Lung (tissue), 12 donors: ENCODE measurements around the gene PCMT1. TPM values are rescaled to one million over a fixed set of nuclear protein-coding genes. Genes with fewer than 3 reads are reported as not detected.

Source experiments
- ATAC-seq: fragments of 200-7000 bp; cut with Tn5 transposase; one replicate; pipeline ENCODE4 v1.9.1; 2020; ENCODE audit warnings: moderate number of reproducible peaks; ENCODE audit not compliant: insufficient read depth, low FRiP score
- DNase-seq, 3 donors: peaks; one replicate each; pipeline ENCODE4 v3.0.0-alpha.2; 2013 to 2017
- H3K27ac ChIP-seq, 2 donors: one replicate each; pipeline ENCODE4 v1.5.1; 2013; ENCODE audit warnings: mild to moderate bottlenecking in 2 of 2, moderate library complexity in 2 of 2, control low read depth in 1 of 2, inconsistent platforms in 1 of 2, low read depth in 1 of 2, low read length in 1 of 2
- H3K27me3 ChIP-seq, 3 donors: one replicate each; pipeline ENCODE4 v1.5.1; 2013; ENCODE audit warnings: low read length in 2 of 3; ENCODE audit not compliant: control insufficient read depth in 3 of 3, insufficient read depth in 3 of 3
- H3K36me3 ChIP-seq, 4 donors: one replicate each; pipeline ENCODE4 v1.5.1; 2013; ENCODE audit warnings: low read length in 4 of 4, mild to moderate bottlenecking in 1 of 4, moderate library complexity in 1 of 4; ENCODE audit not compliant: control insufficient read depth in 4 of 4, insufficient read depth in 4 of 4
- H3K4me1 ChIP-seq, 5 donors: one replicate each; pipeline ENCODE4 v1.5.1; 2013; ENCODE audit warnings: low read length in 5 of 5, mild to moderate bottlenecking in 2 of 5, moderate library complexity in 1 of 5; ENCODE audit not compliant: control insufficient read depth in 5 of 5, insufficient read depth in 5 of 5
- H3K4me3 ChIP-seq: one replicate; pipeline ENCODE4 v1.5.1; 2013; ENCODE audit warnings: mild to moderate bottlenecking, control low read depth, moderate library complexity
- H3K9ac ChIP-seq, 2 donors: one replicate each; pipeline ENCODE4 v1.5.1; 2013; ENCODE audit warnings: low read length in 2 of 2, control low read depth in 1 of 2; ENCODE audit not compliant: insufficient read depth in 1 of 2
- H3K9me3 ChIP-seq, 4 donors: one replicate each; pipeline ENCODE4 v1.5.1; 2013; ENCODE audit warnings: low read length in 3 of 4, mild to moderate bottlenecking in 1 of 4, moderate library complexity in 1 of 4; ENCODE audit not compliant: control insufficient read depth in 4 of 4, insufficient read depth in 3 of 4
- CTCF ChIP-seq: IDR thresholded peaks from 2 replicates; pipeline ENCODE4 v1.5.1; 2012; ENCODE audit warnings: mild to moderate bottlenecking; ENCODE audit errors: control extremely low read depth, extremely low read depth
- WGBS, 2 donors: extraction: QIAGEN DNeasy Blood & Tissue Kit; methylation state at CpG; one replicate each; pipeline ENCODE4 v1.1.7; 2013; 5-methylcytosine and 5-hydroxymethylcytosine counted together
- polyA plus RNA-seq, 2 donors: library from polyadenylated mRNA; stranded (reverse); fragments of 200-250 nt; gene quantifications; one replicate each; pipeline ENCODE4 v1.2.1, GENCODE V29; 2013
- total RNA-seq, 2 donors: library from RNA; depleted of rRNA in 1 of 2; stranded (reverse); fragments of >200 nt in 1 of 2; gene quantifications; one replicate each; pipeline ENCODE4 v1.2.1, GENCODE V29; 2014 to 2021
- donor health status: control.
- donor health status: control.
- donor health status: Bipolar disorder and iron deficiency.
- donor health status: healthy.
- donor health status: DM: yes; HTN: yes; CAD: no.

PCMT1 gene
- total and polyA plus RNA-seq, 4 donors, result 32.6 to 91.2 (median 61.1) TPM

GRCh38 chr6:149717588-149718458 is 31.7 kb upstream of the PCMT1 start, which contains the start of gene LATS1:
LATS1 (minus strand) TSS chr6:149718101; CDS start chr6:149702126, 15,975 bp downstream.
- ATAC-seq (peak; percentile 96), DNase-seq (peak; percentile 92 to 93 (median 92))
- no peak for TF ChIP-seq CTCF
- H3K27ac ChIP-seq, result peak within 1 kb of the TSS; percentile 99 to 100
- WGBS, 2 donors, result 0% methylated on average over 73 to 82 of the region's 82 CpGs
- H3K9ac ChIP-seq, result peak within 1 kb of the TSS; percentile 92 to 98
- H3K27me3 ChIP-seq, result no peaks in the 10 kb centered on the region
- peaks cover 2 to 19% (median 5%) of the 10 kb centered on the region in 5 donors for H3K4me1 ChIP-seq
- H3K9me3 ChIP-seq, result no peaks in the 10 kb centered on the region
- H3K4me3 ChIP-seq, result peak within 1 kb of the TSS; percentile 87
- H3K36me3 ChIP-seq, result no peaks in the 10 kb centered on the region

GRCh38 chr6:149719531-149719930 is 30.0 kb upstream of the PCMT1 start:
- Histone ChIP-seq H3K27ac (no peak overlapping the region), H3K4me3 (no peak overlapping the region), H3K4me1 (peaks cover 2 to 19% (median 3%) of the 10 kb centered on the region in 5 donors), H3K36me3 (peaks cover 0 to 3% (median 0%) of the 10 kb centered on the region in 4 donors), H3K27me3 (no peaks in the 10 kb centered on the region), H3K9ac (no peak overlapping the region), H3K9me3 (no peaks in the 10 kb centered on the region)
- TF ChIP-seq CTCF, result no peak
- 93 to 96% methylated on average over 3 of the region's 3 CpGs for WGBS, 2 donors
- ATAC-seq (no peak), DNase-seq (no peak)

GRCh38 chr6:149723262-149723661 is 26.3 kb upstream of the PCMT1 start:
- no peak for DNase-seq
- Histone ChIP-seq H3K27me3 (no peaks in the 10 kb centered on the region), H3K27ac (no peak overlapping the region), H3K4me3 (no peak overlapping the region), H3K4me1 (peaks cover 0 to 5% (median 0%) of the 10 kb centered on the region in 5 donors), H3K9me3 (no peaks in the 10 kb centered on the region), H3K36me3 (peaks cover 0 to 6% (median 3%) of the 10 kb centered on the region in 4 donors), H3K9ac (no peak overlapping the region)
- no peak for ATAC-seq
- WGBS, 2 donors, result 92% methylated on average over 4 of the region's 4 CpGs
- no peak for TF ChIP-seq CTCF
